HG03045 (cell line): ENCODE results near the gene IL20.
"Not testable (repeated sequence)": the region's sequence is repeated elsewhere in the genome, so short reads cannot be mapped to it uniquely, and the experiment has no call there.

Experiments used
- ATAC-seq: cut with Tn5 transposase; IDR thresholded peaks from one replicate; pipeline ENCODE4 v1.9.1; 2021; ENCODE audit warnings: mild to moderate bottlenecking, moderate library complexity; ENCODE audit not compliant: unreplicated experiment

Gene IL20

GRCh38 chr1:206841609-206842323 lies 23.7 kb upstream of the IL20 start:
- no peak for ATAC-seq

DNA sequence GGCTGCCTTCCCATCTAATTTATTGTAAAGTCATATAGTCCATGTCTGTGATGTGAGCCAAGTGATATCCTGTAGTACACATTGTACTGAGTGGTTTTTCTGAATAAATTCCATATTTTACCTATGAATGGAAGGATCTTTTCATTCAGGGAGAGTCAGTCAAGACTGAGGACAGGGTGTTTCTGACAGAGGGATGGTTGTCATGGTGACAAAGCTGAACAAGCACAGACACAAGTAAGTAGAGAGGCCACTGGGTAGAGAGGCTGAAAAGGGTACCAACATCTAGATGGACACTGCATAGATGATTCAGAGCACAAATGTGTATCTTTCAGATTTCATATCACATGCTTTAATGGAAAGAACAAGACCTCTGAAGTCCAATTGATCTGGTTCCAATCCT lies 22.6 kb upstream of the IL20 start:
- no peak for ATAC-seq

DNA sequence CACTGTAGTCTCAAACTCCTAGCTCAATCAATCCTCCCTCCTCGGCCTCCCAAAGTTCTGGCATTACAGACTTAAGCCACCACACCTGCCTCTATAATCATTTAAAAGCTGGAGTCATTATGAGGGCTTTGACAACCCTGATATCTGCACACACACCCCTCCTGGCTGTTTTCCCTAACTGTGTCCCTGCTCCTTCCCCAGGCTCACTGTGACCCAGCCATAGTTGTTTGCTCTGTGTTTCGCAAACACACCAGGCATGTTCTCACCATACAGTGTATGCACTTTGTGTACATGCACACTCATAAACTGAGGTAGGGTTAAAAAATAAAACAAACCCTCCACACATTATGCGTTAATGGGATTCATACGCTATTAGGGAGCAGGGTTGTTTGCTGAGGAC lies 21.8 kb upstream of the IL20 start:
- ATAC-seq: no peak

GRCh38 chr1:206846487-206846886 lies 18.9 kb upstream of the IL20 start:
- ATAC-seq: no peak

- ATAC-seq: no peak
Observed at GRCh38 chr1:206847337-206847834, 18.0 kb upstream of the IL20 start.

DNA sequence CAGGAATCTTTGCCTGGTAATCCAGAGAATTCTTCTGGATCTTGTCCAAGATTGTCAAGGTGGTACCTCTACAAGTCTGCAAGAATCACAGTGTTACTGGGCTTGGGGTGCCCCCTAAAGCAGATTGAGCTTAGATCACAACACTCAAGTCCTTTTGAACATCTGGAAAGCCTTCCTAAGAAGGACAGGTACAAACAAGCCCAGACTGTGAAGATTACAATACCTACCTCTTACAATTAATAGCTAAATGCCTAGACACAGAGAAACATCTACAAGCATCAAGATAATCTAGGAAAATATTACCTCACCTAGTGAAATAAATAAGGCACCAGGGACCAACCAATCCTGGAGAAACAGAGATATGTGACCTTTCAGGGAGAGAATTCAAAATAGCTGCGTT lies 17.5 kb upstream of the IL20 start:
- no peak for ATAC-seq

DNA sequence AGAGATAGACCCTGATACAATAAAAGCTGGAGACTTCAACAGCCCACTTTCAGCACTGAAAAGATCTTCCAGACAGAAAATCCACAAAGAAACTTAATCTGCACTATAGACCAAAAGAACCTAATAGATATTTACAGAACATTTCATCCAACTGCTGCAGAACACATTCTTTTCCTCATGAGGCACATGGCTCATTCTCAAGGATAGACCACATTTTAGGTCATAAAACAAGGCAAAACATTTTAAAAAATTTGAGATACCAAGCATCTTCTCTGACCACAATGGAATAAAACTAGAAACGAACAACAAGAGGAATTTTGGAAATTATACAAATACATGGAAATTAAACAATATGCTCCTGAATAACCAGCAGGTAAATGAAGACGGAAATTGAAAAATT lies 15.0 kb upstream of the IL20 start:
- ATAC-seq: no peak

DNA sequence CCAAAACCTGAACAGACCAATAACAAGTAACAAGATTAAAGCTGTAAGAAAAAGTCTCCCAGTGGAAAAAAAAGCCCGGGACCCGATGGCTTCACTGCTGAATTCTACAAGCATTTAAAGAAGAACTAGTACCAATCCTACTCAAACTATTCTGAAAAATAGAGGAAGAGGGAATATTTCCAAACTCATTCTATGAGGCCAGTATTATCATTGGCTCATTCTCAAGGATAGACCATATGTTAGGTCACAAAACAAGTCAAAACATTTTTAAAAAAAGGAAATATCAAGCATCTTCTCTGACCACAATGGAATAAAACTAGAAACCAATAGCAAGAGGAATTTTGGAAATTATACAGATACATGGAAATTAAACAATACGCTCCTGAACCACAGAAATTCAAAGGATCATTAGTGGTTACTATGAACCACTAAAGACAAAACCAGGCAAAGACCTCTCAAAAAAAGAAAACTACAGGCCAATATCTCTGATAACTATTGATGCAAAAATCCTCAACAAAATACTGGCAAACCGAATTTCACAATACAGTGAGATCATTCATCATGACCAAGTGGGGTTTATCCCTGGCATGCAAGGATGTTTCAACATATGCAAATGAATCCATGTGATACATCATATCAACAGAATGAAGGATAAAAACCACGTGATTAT lies 13.9 kb upstream of the IL20 start:
- no peak for ATAC-seq

DNA sequence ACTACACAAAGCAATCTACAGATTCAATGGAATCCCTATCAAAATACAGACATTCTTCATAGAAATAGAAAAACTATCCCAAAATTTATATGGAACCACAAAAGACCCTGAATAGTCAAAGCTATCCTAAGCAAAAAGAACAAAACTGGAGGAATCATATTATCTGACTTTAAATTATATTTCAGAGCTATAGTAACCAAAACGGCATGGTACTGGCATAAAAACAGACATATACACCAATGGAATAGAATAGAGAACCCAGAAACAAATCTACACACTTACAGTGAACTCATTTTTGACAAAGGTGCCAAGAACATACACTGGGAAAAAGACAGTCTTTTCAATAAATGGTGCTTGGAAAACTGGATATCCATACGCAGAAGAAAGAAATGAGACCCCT lies 12.8 kb upstream of the IL20 start:
- ATAC-seq: not testable (repeated sequence)

DNA sequence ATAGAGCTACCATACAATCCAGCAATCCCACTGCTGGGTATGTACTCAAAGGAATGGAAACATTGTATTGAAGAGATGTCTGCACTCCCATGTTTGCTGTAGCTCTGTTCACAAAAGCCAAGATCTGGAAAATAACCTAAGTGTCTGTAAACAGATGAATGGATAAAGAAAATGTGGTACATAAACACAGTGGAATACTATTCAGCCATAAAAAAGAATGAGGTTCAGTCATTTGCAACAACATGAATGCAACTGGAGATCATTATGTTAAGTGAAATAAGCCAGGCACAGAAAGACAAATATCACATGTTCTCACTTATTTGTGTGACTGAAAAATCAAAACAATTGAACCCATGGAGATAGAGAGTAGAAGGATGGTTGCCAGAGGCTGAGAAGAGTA lies 11.7 kb upstream of the IL20 start:
- not testable (repeated sequence) for ATAC-seq

GRCh38 chr1:206854401-206855129 lies 10.9 kb upstream of the IL20 start:
- ATAC-seq: no peak

- no peak for ATAC-seq
Observed at GRCh38 chr1:206855859-206856258, 9.6 kb upstream of the IL20 start.

DNA sequence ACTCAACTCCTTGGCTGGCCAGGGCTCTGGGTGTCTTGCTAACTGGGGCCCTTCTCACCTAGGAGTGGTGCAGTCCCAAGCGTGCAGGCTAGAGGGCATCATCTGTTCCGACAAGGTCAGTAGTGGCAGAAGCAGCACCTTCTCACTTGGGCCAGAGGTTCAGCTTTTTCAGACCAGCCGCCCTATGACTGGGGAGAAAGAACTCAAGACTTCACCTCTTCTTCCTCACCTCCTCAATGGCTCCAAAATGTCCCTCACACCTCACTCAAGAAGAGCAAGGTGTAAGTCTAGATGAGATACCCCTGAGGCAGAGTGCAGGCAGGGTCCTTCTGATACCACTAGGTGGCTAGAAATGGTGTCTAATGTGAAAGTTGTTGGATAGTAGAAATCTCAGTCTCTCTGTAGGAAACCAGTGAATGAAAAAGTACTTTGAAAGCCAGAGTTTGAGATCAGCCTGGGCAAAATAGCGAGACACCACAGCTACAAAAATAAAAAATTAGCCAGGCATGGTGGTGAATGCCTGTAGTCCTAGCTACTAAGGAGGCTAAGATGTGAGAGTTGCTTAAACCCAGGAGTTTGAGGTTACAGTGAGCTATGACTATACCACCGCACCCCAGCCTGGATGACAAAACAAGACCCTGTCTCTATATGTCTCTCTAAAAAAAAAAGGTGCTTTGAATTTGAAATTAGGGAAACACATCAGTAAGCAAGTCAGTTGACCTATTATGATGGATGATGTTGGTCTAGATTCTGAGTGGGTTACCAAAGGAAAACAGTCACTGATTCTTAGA lies 8.6 kb upstream of the IL20 start:
- ATAC-seq: no peak

- ATAC-seq: no peak
Observed at GRCh38 chr1:206859082-206859521, 6.3 kb upstream of the IL20 start.

- no peak for ATAC-seq
Observed at GRCh38 chr1:206860165-206860564, 5.3 kb upstream of the IL20 start.

GRCh38 chr1:206863266-206863665 lies 2.2 kb upstream of the IL20 start:
- ATAC-seq: no peak

DNA sequence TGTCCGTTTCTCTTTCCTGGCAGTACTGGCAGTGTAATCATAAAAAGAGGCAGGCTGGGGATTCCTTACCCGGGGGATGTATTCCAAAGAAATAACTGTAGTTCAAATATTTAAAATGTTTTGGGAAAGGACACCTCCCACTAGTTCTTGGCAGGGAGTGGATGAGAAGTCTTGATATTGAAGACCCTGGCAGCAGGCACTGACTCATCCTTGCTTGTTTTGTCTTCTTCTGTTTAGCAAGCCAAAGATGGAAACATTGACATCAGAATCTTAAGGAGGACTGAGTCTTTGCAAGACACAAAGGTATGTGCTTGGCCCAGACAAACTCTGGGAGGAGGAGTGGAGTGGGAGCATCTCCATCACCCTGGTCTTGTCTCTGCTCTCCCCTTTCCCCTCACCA lies 639 bp downstream of the IL20 start:
- ATAC-seq: no peak

- ATAC-seq: no peak
Observed at GRCh38 chr1:206867239-206867638, 1.8 kb downstream of the IL20 start.

DNA sequence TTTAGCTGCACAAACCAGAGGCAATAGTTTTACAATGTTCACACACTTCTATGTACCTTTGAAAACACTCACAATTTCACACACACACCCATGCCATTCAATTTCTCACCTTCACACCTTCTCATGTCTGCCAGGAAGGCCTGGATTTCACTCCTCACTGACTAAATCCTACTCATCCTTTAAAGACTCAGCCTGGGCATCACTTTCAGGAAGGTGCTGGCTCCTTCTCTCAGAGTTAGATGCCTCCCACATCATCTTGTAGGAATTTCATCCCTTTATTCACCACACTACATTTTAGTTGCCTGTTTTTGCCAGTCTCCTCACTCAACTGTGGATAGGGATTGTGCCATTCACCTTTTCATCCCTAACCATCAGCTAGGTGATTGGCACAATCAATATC lies 2.3 kb downstream of the IL20 start:
- no peak for ATAC-seq

DNA sequence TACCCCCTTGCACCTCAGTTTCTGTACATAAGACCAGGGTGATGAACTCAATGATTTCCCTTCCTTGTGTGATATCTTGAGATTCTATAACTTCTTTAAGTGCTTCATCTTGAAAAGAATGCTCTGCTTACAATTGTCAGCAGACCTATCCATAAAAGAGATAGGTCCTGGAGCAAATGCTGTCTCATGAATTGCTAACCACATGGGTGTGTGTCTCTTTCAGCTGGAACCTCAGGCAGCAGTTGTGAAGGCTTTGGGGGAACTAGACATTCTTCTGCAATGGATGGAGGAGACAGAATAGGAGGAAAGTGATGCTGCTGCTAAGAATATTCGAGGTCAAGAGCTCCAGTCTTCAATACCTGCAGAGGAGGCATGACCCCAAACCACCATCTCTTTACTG lies 2.8 kb downstream of the IL20 start:
- no peak for ATAC-seq

- ATAC-seq: no peak
Observed at GRCh38 chr1:206872139-206872538, 6.7 kb downstream of the IL20 start.
